Dedifferentiated amniotic fluid mesenchymal stem cell (primary cell): ENCODE results near the gene FAM53B.

Experiments
- DNase-seq: peaks from one replicate; pipeline ENCODE4 v3.0.0-alpha.2; 2016; ENCODE audit errors: extremely low spot score

FAM53B gene

GRCh38 chr10:124576526-124577420 is 167.4 kb downstream of the FAM53B start:
- no peak for DNase-seq

- no peak for DNase-seq
Observed at GRCh38 chr10:124575107-124576035, 168.8 kb downstream of the FAM53B start.

GRCh38 chr10:124574456-124575070 is 169.6 kb downstream of the FAM53B start:
- DNase-seq: no peak

- DNase-seq: no peak
Observed at GRCh38 chr10:124573726-124574455, 170.3 kb downstream of the FAM53B start.

GRCh38 chr10:124572751-124573150 is 171.4 kb downstream of the FAM53B start:
- DNase-seq: no peak

- DNase-seq: no peak
Observed at GRCh38 chr10:124570646-124571045, 173.5 kb downstream of the FAM53B start.

GRCh38 chr10:124569623-124570470 is 174.3 kb downstream of the FAM53B start:
- DNase-seq: no peak
